ACC112 (cell line): Measurements from ENCODE around the gene DCTN2.

Source experiments
- H2AFZ ChIP-seq: fragments of 200-600 bp; sonication (generic); one replicate; pipeline ENCODE4 v1.6.0; 2017; ENCODE audit warnings: antibody characterized with exemption, low read length; ENCODE audit not compliant: unreplicated experiment
- H3K27ac ChIP-seq: fragments of 200-600 bp; sonication (generic); 2 replicates; pipeline ENCODE4 v1.5.1; 2014; ENCODE audit warnings: low read depth, mild to moderate bottlenecking, antibody characterized with exemption, low read length, moderate library complexity
- H3K27me3 ChIP-seq: fragments of 200-600 bp; sonication (generic); 2 replicates; pipeline ENCODE4 v1.6.1; 2014; ENCODE audit warnings: mild to moderate bottlenecking, antibody characterized with exemption, low read length, moderate library complexity, mixed read lengths; ENCODE audit not compliant: insufficient read depth
- H3K36me3 ChIP-seq: fragments of 200-600 bp; sonication (generic); 2 replicates; pipeline ENCODE4 v1.6.1; 2016; ENCODE audit warnings: mild to moderate bottlenecking, antibody characterized with exemption, low read length, moderate library complexity, mixed read lengths; ENCODE audit not compliant: insufficient read depth
- H3K4me1 ChIP-seq: fragments of 200-600 bp; sonication (generic); one replicate; pipeline ENCODE4 v1.6.1; 2016; ENCODE audit warnings: low read length, mixed read lengths; ENCODE audit not compliant: insufficient read depth, unreplicated experiment, control insufficient read depth
- H3K4me3 ChIP-seq: fragments of 200-600 bp; sonication (generic); 2 replicates; pipeline ENCODE4 v1.5.1; 2014; ENCODE audit warnings: mild to moderate bottlenecking, low read depth, low read length
- H3K79me2 ChIP-seq: fragments of 200-600 bp; sonication (generic); one replicate; pipeline ENCODE4 v1.6.0; 2016; ENCODE audit warnings: low read length; ENCODE audit not compliant: control insufficient read depth, unreplicated experiment, insufficient read depth

The DCTN2 gene

GRCh38 chr12:57560516-57560915 lies 13.5 kb upstream of the DCTN2 start:
- H3K4me3 ChIP-seq = no peak overlapping the region
- peaks cover 10% of the 10 kb centered on the region; the same call in 1 of the 2 replicates for H3K27me3 ChIP-seq
- no peaks in the 10 kb centered on the region for H3K36me3 ChIP-seq
- H3K4me1 ChIP-seq = no peaks in the 10 kb centered on the region
- H2AFZ ChIP-seq = no peak overlapping the region
- H3K79me2 ChIP-seq = no peaks in the 10 kb centered on the region
- no peak overlapping the region for H3K27ac ChIP-seq

- no peaks in the 10 kb centered on the region for H3K36me3 ChIP-seq
- H3K4me1 ChIP-seq = no peaks in the 10 kb centered on the region
- no peaks in the 10 kb centered on the region for H3K79me2 ChIP-seq
Observed at GRCh38 chr12:57558864-57559263, 11.9 kb upstream of the DCTN2 start.

DNA sequence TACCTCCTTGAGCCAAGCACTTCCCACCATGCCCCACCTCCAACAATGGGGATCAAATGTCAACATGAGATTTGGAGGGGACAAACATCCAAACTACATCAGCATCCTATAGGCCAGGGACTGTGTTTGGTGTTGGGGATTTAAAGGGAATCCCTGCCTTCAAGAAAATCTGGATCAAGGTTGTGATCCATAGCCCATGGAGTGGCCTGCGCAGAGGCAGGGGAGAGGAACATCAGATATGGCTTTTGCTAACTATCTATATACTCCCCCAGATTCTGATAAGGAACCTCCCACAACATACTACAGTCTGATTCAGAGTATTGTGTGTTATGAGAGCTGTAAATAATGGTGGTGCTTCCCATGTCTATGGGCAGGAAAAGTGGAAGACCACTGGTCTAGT lies 7.9 kb upstream of the DCTN2 start:
- no peak overlapping the region for H3K4me3 ChIP-seq
- H3K79me2 ChIP-seq = no peaks in the 10 kb centered on the region
- no peaks in the 10 kb centered on the region; the same call in 1 of the 2 replicates for H3K27me3 ChIP-seq
- peaks cover 14% of the 10 kb centered on the region for H3K4me1 ChIP-seq
- H2AFZ ChIP-seq = no peak overlapping the region
- H3K27ac ChIP-seq = no peak overlapping the region
- no peaks in the 10 kb centered on the region for H3K36me3 ChIP-seq

More at GRCh38 chr12:57558864-57559263, 11.9 kb upstream of the DCTN2 start:
- Histone ChIP-seq H2AFZ (no peak overlapping the region), H3K27ac (no peak overlapping the region), H3K27me3 (peaks cover 1% of the 10 kb centered on the region; the same call in 1 of the 2 replicates), H3K4me3 (no peak overlapping the region)

DNA sequence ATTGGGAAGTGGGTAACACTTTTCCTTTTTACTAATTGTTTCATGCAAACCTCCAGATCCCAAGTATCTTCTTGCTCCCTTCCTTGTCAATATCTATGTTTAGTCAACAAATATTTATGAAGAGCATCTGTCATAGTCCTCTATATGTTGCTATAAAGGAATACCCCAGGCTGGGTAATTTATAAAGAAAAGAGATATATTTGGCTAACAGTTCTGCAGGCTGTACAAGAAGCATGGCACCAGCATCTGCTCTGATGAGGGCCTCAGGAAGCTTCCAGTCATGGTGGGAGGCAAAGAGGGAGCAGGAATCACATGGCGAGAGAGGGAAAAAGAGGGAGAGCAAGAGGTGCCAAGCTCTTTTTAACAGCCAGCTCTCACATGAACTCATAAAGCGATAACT lies 7.5 kb upstream of the DCTN2 start:
- no peak overlapping the region for H3K27ac ChIP-seq
- H3K36me3 ChIP-seq = no peaks in the 10 kb centered on the region
- H3K4me3 ChIP-seq = no peak overlapping the region
- peaks cover under 1% of the 10 kb centered on the region; the same call in 1 of the 2 replicates for H3K27me3 ChIP-seq
- peaks cover 14% of the 10 kb centered on the region for H3K4me1 ChIP-seq
- no peak overlapping the region for H2AFZ ChIP-seq
- H3K79me2 ChIP-seq = no peaks in the 10 kb centered on the region

GRCh38 chr12:57553343-57554202 lies 6.6 kb upstream of the DCTN2 start:
- H3K27ac ChIP-seq = no peak overlapping the region
- no peaks in the 10 kb centered on the region for H3K36me3 ChIP-seq
- no peak overlapping the region for H2AFZ ChIP-seq
- peaks cover 14% of the 10 kb centered on the region for H3K4me1 ChIP-seq
- H3K4me3 ChIP-seq = no peak overlapping the region
- peaks cover 8% of the 10 kb centered on the region; the same call in 1 of the 2 replicates for H3K27me3 ChIP-seq
- no peaks in the 10 kb centered on the region for H3K79me2 ChIP-seq

GRCh38 chr12:57552835-57553313 lies 5.9 kb upstream of the DCTN2 start:
- no peak overlapping the region for H3K4me3 ChIP-seq
- no peak overlapping the region for H2AFZ ChIP-seq
- H3K4me1 ChIP-seq = peaks cover 14% of the 10 kb centered on the region
- no peaks in the 10 kb centered on the region for H3K36me3 ChIP-seq
- H3K79me2 ChIP-seq = no peaks in the 10 kb centered on the region
- H3K27ac ChIP-seq = no peak overlapping the region
- H3K27me3 ChIP-seq = peaks cover 8% of the 10 kb centered on the region; the same call in 1 of the 2 replicates

- Histone ChIP-seq H3K36me3 (no peaks in the 10 kb centered on the region), H2AFZ (no peak overlapping the region), H3K79me2 (no peaks in the 10 kb centered on the region), H3K27me3 (peaks cover 8% of the 10 kb centered on the region; the same call in 1 of the 2 replicates), H3K4me1 (peaks cover 14% of the 10 kb centered on the region), H3K27ac (no peak overlapping the region), H3K4me3 (no peak overlapping the region)
Observed at GRCh38 chr12:57552306-57552651, 5.3 kb upstream of the DCTN2 start.

GRCh38 chr12:57551637-57552305 lies 4.8 kb upstream of the DCTN2 start:
- Histone ChIP-seq H3K4me1 (peaks cover 14% of the 10 kb centered on the region), H3K27me3 (peaks cover 8% of the 10 kb centered on the region; the same call in 1 of the 2 replicates), H3K4me3 (no peak overlapping the region), H3K79me2 (peaks cover 2% of the 10 kb centered on the region), H2AFZ (no peak overlapping the region), H3K27ac (no peak overlapping the region), H3K36me3 (no peaks in the 10 kb centered on the region)

GRCh38 chr12:57550641-57551549 lies 3.9 kb upstream of the DCTN2 start:
- Histone ChIP-seq H3K4me1 (peaks cover 16% of the 10 kb centered on the region), H3K79me2 (peaks cover 11% of the 10 kb centered on the region), H2AFZ (no peak overlapping the region), H3K27me3 (peaks cover 8% of the 10 kb centered on the region; the same call in 1 of the 2 replicates), H3K4me3 (peak overlapping the region; percentile 78), H3K36me3 (no peaks in the 10 kb centered on the region), H3K27ac (no peak overlapping the region)
